AG09319 (cell line): Measurements from ENCODE around the gene CFDP1.
A peak's percentile ranks its signal among the peaks of the same experiment; 100 is the strongest.

Experiments used
- DNase-seq: peaks from one replicate; pipeline ENCODE4 v3.0.0-alpha.2; 2010; ENCODE audit warnings: low read depth; ENCODE audit errors: extremely low read depth
- TF ChIP-seq, protein P1 (sequence below): IDR thresholded peaks from 2 replicates; pipeline ENCODE4 v1.5.1; 2011; ENCODE audit warnings: low read depth, mild to moderate bottlenecking, inconsistent platforms, low read length, moderate library complexity

CFDP1 gene

DNA sequence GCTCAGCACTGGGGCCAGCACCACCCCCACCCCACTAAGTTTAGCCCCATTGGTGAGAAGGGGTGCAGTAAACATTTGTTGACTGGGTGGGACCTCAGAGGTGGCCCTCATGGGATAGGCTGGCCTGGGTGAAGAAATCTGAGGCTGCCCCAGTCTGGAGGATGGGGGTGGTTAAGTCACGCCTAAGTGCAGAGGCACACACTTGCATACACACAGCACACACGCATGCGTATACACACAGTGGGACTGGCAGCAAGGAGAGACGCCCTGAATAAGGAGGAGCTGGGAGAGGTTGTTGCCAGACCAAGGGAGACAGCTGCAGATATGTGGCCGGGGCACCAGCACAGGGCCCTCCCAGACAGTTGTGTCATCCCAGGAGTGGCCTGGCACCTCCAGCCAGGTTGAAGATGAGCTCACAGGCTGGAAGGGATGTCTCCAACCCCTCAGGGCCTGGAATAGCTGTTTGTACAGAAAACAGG is 178.9 kb downstream of the CFDP1 start:
- TF ChIP-seq, protein P1, sequence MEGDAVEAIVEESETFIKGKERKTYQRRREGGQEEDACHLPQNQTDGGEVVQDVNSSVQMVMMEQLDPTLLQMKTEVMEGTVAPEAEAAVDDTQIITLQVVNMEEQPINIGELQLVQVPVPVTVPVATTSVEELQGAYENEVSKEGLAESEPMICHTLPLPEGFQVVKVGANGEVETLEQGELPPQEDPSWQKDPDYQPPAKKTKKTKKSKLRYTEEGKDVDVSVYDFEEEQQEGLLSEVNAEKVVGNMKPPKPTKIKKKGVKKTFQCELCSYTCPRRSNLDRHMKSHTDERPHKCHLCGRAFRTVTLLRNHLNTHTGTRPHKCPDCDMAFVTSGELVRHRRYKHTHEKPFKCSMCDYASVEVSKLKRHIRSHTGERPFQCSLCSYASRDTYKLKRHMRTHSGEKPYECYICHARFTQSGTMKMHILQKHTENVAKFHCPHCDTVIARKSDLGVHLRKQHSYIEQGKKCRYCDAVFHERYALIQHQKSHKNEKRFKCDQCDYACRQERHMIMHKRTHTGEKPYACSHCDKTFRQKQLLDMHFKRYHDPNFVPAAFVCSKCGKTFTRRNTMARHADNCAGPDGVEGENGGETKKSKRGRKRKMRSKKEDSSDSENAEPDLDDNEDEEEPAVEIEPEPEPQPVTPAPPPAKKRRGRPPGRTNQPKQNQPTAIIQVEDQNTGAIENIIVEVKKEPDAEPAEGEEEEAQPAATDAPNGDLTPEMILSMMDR = no peak
- no peak for DNase-seq

DNA sequence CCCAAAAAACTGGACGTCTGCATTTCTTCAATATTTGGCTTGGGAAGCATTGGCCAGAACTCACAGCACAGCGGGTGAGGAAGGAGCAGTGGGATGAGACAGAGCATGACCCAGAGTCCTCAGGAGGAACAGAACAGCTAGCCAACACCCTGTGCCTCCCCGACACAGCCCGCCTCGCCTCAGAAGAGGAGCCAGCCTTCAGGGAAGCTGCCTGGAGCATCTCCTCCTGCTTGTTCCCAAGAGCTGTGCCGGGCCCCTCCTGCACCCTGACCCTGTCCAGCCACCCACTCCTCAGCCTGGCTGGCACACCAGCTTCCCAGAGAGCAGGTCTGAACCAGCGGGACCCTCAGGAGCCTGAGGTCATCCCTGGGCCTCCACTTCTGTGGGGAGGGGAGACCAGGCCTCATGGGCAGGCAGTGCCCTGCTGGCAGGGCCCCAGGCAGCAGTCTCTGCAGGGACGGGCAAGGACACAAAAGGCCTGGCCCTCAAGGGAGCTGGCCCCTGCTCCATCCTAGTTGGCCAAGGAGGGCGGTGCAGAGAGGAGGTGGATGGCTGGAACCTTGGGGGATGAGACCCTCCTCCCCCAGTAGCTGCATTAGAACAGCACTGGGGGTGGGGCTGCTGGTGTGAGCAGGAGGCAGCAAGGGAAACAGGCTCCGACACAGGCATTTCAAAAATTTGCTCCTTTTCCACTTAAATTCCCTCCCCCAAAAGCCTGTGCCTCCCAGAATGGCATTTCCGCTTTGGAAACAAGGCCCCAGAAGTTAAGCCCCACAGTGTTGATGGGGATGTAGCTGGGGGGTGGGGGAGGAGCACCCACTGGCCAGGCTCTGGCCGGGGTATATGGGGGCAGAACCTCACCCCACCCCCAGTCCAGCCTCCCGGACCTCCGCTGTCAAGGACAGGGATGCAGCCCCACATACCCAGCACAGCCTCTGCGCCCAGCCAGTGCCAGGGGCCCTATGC is 180.1 kb downstream of the CFDP1 start:
- TF ChIP-seq, protein P1 = no peak
- no peak for DNase-seq

DNA sequence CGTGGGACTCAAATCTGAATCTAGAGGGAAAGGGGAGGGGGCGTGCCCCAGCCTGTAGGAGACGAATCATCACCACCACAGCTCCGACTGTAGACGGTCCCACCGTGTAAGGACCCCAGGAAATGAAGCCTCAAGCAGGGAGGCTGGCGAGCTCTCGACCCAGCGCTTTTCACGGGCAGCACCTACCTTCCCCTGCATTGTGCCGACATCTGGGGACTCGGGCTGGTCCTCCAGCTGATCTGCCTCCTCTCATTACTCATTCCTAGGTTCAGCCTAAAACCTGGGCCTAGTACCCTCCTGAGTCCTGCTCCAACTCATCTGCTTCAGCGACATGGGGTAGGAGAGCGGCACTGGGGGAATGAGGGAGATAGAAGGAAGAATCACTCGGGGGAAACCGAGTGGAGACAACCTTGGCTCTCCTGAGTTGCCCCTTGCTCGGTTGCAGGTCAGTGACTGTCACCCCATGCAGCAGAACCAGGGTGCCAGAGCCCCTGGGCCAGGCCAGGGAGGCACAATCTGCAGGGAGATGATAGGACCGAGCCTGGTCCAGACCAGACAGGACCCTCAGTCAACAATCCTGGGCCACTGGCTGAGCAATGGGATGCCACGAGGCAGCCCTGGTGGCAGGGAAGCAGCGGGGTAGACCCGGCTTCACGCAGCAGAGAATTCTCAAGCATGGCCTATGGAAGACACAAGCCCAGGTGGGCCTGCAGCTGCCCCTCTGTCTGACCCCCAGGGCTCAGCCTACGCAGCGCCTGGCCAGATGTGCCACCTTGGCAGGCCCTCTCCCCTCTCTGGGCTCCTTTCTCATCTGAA is 181.0 kb downstream of the CFDP1 start:
- DNase-seq = no peak
- TF ChIP-seq, protein P1 = no peak

DNA sequence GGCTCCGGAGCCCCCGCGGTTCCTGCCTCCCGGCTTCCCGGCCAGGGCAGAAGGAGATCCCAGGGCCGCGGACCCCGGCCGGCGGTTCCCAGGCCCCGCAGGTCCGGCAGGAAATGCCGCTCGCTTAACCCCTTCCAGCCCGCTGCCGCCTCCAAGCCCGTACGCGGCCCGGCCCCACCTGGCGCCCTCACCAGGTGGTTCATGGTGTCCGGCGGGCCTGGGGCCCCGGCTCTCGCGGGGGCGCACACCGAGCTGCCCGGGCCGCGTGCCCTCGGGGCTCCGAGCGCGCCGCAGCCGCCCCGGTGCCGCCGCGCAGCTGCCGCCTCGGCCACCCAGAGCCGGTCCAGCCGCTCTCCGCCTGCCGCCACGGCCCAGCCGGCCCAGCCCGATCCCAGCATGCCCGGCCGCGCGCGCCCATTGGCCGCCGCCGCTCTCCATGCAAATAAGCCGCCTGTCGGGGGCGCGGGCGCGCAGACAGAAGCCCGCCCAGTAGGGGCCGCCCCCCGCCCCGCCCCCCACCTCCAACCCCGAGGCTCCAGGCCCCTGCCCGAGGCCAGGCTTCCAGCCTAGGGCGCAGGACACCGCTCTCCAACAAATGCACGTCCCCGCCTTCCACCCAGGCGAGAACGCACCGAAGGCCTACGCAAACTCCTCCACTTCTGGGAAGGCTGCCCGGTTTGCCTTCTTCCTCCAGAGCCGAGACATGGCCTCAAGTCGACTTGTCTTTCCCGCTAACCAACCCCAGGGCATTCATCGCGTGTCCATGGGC is 181.8 kb downstream of the CFDP1 start, which contains the start of gene BCAR1:
Gene BCAR1, minus strand, starts transcription at position 345 of the 769 bp plus-strand sequence. Its CDS starts 142 bp downstream, at position 203.
- TF ChIP-seq, protein P1 = no peak
- DNase-seq = peak; percentile 78

DNA sequence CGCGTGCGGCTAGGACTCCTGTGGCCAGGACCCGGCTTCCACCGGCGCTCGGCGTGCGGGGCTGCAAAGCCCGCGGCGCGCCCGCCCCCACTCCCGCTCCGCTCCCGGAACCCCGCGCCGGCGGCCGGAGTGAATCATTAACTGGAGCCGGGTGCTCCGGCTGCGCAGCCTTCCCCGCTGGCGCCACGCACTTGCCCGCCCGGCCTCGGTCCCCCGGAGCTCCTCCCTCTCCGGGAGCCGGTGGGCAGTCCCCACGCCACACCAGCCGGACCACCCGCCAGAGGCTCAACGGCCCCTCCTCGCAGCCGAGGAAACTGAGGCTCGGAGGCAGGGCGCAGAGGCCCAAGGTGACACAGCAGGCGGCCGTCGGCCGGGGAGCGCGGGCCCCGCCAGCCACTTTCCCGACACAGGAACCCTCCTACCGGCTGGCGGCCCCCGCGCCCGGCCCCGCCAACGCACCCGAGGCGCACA is 182.5 kb downstream of the CFDP1 start:
- no peak for DNase-seq
- TF ChIP-seq, protein P1 = no peak

DNA sequence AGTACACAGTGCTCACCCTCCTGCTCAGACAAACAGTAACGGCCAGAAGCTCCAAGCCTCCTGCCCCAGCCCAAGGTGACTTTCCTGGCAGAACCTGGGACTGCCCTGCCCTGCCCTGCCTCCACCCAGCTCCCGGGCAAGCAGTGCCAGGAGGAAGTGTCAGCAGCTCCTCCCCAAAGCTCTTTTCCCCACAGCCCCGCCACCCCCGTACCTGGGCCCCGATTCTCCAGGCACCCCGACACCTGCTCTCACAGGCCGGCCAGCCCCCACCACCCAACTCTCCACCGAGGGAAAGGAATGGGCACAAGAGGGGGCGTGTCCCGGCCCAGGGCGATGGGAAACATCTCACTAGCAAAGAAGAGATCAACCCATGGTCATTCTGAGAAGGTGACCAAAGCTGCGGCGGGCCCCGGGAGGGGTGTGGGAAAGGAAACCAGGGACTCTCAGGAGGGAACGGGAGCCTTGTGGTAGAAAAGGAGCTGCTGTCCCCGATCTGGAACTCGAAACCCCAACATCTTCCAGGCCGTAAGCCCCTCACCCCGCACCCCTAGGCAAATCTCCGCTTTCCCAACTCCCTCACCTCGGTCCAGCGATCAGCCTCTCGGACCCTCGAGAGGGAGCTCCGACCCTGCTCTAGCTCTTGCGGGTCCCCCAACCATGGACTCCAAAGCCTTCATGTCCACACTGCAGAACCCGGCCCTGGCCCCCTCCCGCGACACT is 183.1 kb downstream of the CFDP1 start:
- TF ChIP-seq, protein P1 = no peak
- DNase-seq = no peak
